Neural cell (in vitro differentiated cells): ENCODE data around the gene ABCB6.

Experiments
- CTCF ChIP-seq: fragments of 450-650 bp; IDR thresholded peaks from 2 replicates; pipeline ENCODE4 v1.5.1; 2014; ENCODE audit warnings: antibody characterized with exemption, mild to moderate bottlenecking, moderate library complexity; ENCODE audit not compliant: poor library complexity, severe bottlenecking
- EP300 ChIP-seq: fragments of 450-650 bp; conservative IDR thresholded peaks from 2 replicates; pipeline ENCODE4 v1.6.1; 2014; ENCODE audit warnings: antibody characterized with exemption, mild to moderate bottlenecking, moderate library complexity; ENCODE audit not compliant: poor library complexity, severe bottlenecking

GRCh38 chr2:219179601-219180465, 38.9 kb downstream of the ABCB6 start:
- no peak for TF ChIP-seq EP300
- no peak for TF ChIP-seq CTCF
